Activated naive CD8-positive, alpha-beta T cell (primary cell): ENCODE data around the gene SEMA3C.

Source experiments
- H3K27ac Mint-ChIP-seq: one replicate; pipeline ENCODE4 v1.8.0; 2021; ENCODE audit warnings: mixed read lengths
- H3K27me3 Mint-ChIP-seq: one replicate; pipeline ENCODE4 v1.8.0; 2021; ENCODE audit warnings: mixed read lengths
- H3K36me3 Mint-ChIP-seq: one replicate; pipeline ENCODE4 v1.8.0; 2021; ENCODE audit warnings: mixed read lengths
- H3K4me1 Mint-ChIP-seq: one replicate; pipeline ENCODE4 v1.8.0; 2021; ENCODE audit warnings: low read depth, mixed read lengths
- H3K4me3 Mint-ChIP-seq: one replicate; pipeline ENCODE4 v1.8.0; 2021; ENCODE audit warnings: mild to moderate bottlenecking, mixed read lengths
- H3K9me3 Mint-ChIP-seq: one replicate; pipeline ENCODE4 v1.8.0; 2021; ENCODE audit warnings: low read depth, mixed read lengths

SEMA3C gene

GRCh38 chr7:80837345-80837744 is 81.5 kb downstream of the SEMA3C start:
- Mint-ChIP-seq H3K4me1 (no peaks in the 10 kb centered on the region), H3K36me3 (no peaks in the 10 kb centered on the region), H3K27me3 (no peaks in the 10 kb centered on the region), H3K4me3 (no peak overlapping the region), H3K9me3 (no peaks in the 10 kb centered on the region), H3K27ac (no peak overlapping the region)

DNA sequence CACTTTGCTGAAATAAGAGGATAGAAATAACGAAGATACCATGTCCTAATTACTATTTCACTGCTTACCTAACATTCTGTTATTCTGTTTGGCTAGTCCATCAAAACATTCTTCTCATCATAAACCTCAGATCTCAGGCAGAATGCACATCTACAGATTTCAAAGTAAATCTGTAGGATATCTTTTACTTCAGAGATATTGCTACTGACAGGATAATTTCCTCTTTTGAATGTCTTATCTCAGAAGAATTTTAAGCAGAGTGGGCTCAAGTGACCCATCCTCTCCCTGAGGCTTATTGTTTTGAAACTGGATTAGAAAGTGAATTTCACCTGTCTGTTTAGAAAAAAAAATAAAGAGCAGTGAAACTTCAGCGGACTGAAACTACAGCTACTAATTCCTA is 83.6 kb downstream of the SEMA3C start:
- Mint-ChIP-seq H3K27me3 (no peaks in the 10 kb centered on the region), H3K27ac (no peak overlapping the region), H3K4me3 (no peak overlapping the region), H3K4me1 (no peaks in the 10 kb centered on the region), H3K9me3 (no peaks in the 10 kb centered on the region), H3K36me3 (no peaks in the 10 kb centered on the region)

DNA sequence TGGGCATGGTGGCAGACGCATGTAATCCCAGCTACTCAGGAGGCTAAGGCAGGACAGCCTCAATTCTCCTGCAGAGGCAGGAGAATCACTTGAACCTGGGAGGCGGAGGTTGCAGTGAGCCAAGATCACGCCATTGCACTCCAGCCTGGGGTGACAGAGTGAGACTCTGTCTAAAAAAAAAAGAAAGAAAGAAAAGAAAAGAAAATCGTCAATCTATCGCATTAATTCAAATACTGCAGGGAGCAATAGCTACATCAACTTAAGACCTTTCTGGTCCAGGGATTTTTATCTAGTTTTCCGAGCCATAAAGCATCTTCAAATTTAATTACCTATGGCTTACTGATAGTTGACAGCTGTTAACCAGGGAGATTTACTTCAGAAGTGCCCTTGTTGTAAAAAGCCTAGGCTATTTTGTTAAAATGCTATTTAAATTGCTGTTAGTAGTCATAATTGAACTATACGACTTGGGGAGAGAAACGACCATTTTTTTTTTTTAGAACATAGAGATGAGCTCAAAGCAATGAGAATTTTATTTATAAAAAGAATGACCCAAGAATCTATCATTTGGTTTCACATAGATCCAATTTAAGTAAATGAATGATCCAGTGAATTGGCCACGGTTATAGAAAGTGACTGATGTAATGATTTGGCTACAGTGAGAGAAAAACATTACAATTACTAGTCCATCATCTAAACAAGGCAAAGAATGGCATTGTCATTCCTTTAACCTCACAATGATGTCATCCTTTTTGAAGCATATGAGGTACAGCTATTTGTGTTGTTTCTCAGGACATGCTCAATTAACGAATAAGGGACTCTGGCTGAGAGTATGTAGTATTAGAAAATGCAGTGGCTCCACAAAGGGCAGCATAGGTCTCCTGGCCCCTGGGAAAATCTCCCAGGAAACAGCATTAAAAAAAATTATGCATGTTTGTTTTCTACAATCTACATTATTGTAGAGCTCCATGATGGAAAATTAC is 85.3 kb downstream of the SEMA3C start:
- Mint-ChIP-seq H3K27ac (no peak overlapping the region), H3K27me3 (no peaks in the 10 kb centered on the region), H3K4me1 (no peaks in the 10 kb centered on the region), H3K36me3 (no peaks in the 10 kb centered on the region), H3K9me3 (no peaks in the 10 kb centered on the region), H3K4me3 (no peak overlapping the region)

- Mint-ChIP-seq H3K4me3 (no peak overlapping the region), H3K27me3 (no peaks in the 10 kb centered on the region), H3K4me1 (no peaks in the 10 kb centered on the region), H3K27ac (no peak overlapping the region), H3K36me3 (no peaks in the 10 kb centered on the region), H3K9me3 (no peaks in the 10 kb centered on the region)
Observed at GRCh38 chr7:80832006-80832405, 86.8 kb downstream of the SEMA3C start.

DNA sequence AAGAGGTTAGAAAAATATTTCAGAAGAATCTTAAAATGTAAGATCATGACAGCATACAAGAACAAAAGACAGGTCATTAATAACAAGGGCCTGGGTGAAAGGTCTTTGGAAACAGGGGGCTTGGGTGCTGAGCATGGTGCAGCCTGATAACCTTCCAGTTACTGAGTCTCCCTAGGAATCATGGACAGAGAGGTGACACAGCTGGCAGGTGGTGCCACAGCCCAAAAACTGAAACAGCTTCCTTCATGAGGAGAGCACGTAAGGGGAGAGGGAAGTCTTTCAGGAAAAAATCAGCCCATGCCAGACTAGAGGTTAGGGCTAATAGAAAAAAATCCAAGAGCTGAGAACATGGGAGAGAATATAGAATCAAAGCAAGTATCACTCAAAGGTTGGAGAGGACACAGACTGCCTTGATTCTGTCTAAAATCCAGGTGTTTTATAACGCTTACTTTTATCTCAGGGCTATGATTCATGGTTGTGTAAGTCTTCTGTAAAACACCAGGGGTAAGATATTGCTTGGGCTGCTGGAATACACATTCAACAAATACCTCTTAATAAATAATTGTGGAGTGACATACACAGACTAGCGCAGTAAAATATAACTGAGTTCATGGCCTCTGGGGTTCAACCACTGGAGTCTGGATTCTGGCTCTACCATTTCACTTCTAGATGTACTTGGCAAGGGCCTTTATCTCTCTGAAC is 88.1 kb downstream of the SEMA3C start:
- no peaks in the 10 kb centered on the region for H3K36me3 Mint-ChIP-seq
- no peaks in the 10 kb centered on the region for H3K27me3 Mint-ChIP-seq
- H3K9me3 Mint-ChIP-seq = no peaks in the 10 kb centered on the region
- H3K4me3 Mint-ChIP-seq = no peak overlapping the region
- no peak overlapping the region for H3K27ac Mint-ChIP-seq
- H3K4me1 Mint-ChIP-seq = no peaks in the 10 kb centered on the region

- Mint-ChIP-seq H3K9me3 (no peaks in the 10 kb centered on the region), H3K27me3 (no peaks in the 10 kb centered on the region), H3K36me3 (no peaks in the 10 kb centered on the region), H3K4me1 (no peaks in the 10 kb centered on the region), H3K27ac (no peak overlapping the region), H3K4me3 (no peak overlapping the region)
Observed at GRCh38 chr7:80830010-80830409, 88.8 kb downstream of the SEMA3C start.

GRCh38 chr7:80829527-80829926 is 89.3 kb downstream of the SEMA3C start:
- Mint-ChIP-seq H3K27me3 (no peaks in the 10 kb centered on the region), H3K9me3 (no peaks in the 10 kb centered on the region), H3K4me3 (no peak overlapping the region), H3K36me3 (no peaks in the 10 kb centered on the region), H3K27ac (no peak overlapping the region), H3K4me1 (no peaks in the 10 kb centered on the region)

DNA sequence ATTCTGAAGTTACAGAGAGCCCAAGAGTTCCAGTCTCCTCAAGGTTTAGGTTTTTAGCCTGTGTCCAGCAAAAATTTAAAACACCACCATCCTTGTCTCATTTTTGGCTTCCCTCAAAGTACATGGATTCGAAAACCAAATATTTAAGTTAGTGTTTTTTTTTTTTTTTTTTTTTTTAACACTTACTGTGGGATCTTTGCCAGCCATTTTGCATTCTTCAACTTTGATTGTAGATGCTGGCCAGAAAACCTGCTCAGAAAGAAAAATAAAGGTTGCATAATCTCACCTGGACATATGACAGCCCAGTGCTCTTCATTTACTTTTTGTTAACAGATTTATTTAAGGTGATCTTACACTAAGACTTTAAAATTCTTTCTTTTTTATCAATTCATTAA is 91.6 kb downstream of the SEMA3C start:
- H3K4me3 Mint-ChIP-seq = no peak overlapping the region
- no peak overlapping the region for H3K27ac Mint-ChIP-seq

GRCh38 chr7:80826520-80827238 is 92.2 kb downstream of the SEMA3C start:
- Mint-ChIP-seq H3K9me3 (no peaks in the 10 kb centered on the region), H3K36me3 (no peaks in the 10 kb centered on the region), H3K27me3 (no peaks in the 10 kb centered on the region), H3K27ac (no peak overlapping the region), H3K4me1 (no peaks in the 10 kb centered on the region), H3K4me3 (no peak overlapping the region)

More for the DNA sequence above, 91.6 kb downstream of the SEMA3C start:
- Mint-ChIP-seq H3K9me3 (no peaks in the 10 kb centered on the region), H3K4me1 (no peaks in the 10 kb centered on the region), H3K36me3 (no peaks in the 10 kb centered on the region), H3K27me3 (no peaks in the 10 kb centered on the region)

DNA sequence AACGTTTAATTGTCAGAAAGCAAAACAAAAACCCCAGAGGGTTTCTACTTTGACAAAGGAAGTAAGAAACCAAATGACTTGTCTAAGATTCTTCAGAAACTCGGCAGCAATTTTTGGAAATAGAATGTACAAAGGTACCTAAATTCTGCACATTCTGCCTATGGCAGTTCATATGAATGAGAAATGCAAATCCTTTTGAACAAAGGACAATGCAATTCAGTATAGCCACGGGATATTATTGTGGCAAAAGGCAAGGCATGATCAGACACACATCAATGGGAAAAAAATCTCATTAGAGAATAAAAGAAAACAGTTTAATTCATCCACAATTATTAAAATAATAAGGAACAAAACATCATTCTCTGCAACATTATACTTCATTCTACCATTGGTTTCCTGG is 93.4 kb downstream of the SEMA3C start:
- Mint-ChIP-seq H3K4me3 (no peak overlapping the region), H3K4me1 (no peaks in the 10 kb centered on the region), H3K9me3 (no peaks in the 10 kb centered on the region), H3K36me3 (no peaks in the 10 kb centered on the region), H3K27me3 (no peaks in the 10 kb centered on the region), H3K27ac (no peak overlapping the region)

DNA sequence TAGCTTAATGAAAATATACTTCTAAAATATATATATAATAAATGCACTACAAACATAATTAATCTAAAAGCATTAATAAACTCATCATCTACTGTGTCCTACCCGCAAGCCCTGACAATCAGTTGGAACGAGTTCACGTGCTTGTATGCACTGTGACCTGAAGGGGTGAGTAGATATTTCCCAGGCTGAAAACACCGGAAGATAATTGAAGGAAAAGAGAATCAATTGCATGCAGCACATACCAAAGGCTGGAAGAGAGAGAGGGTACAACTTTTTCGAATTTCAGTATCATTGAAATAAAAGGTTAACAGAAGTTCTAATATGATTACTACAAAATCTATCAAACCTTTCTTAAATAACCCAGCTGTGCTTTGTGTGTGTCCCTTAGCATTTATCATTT is 94.6 kb downstream of the SEMA3C start:
- no peaks in the 10 kb centered on the region for H3K36me3 Mint-ChIP-seq
- no peaks in the 10 kb centered on the region for H3K4me1 Mint-ChIP-seq
- no peaks in the 10 kb centered on the region for H3K27me3 Mint-ChIP-seq
- H3K9me3 Mint-ChIP-seq = no peaks in the 10 kb centered on the region
- no peak overlapping the region for H3K27ac Mint-ChIP-seq
- no peak overlapping the region for H3K4me3 Mint-ChIP-seq

GRCh38 chr7:80823057-80823456 is 95.8 kb downstream of the SEMA3C start:
- no peaks in the 10 kb centered on the region for H3K4me1 Mint-ChIP-seq
- H3K36me3 Mint-ChIP-seq = no peaks in the 10 kb centered on the region
- H3K9me3 Mint-ChIP-seq = no peaks in the 10 kb centered on the region
- no peak overlapping the region for H3K4me3 Mint-ChIP-seq
- no peaks in the 10 kb centered on the region for H3K27me3 Mint-ChIP-seq
- no peak overlapping the region for H3K27ac Mint-ChIP-seq

DNA sequence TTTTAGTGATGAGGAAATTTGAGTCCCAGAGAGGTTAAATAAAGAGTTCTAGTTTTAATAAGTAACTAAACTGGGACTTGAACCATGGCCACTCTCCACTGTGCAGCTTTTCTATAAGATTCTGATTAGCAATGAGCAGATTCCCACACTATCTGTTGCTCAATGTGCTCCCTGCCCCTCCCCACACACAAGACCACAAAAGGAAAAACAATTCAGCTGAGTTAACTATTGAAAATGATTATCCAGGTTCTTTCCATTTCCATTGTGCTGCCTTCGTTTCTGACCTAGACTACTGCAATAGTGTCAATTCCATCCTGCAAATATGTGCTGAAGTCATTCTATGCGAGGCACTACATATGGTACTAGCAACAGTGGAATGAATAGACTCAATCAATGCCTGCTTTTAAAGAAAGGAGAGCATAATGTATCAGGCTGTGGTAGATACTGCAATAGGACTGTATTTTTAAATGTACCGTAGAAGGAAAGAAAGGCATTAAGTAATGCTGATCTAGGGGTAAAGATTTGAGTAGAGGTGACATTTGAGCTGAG is 97.0 kb downstream of the SEMA3C start:
- Mint-ChIP-seq H3K9me3 (no peaks in the 10 kb centered on the region), H3K4me1 (no peaks in the 10 kb centered on the region), H3K27me3 (no peaks in the 10 kb centered on the region), H3K4me3 (no peak overlapping the region), H3K36me3 (no peaks in the 10 kb centered on the region), H3K27ac (no peak overlapping the region)

- no peaks in the 10 kb centered on the region for H3K27me3 Mint-ChIP-seq
- no peak overlapping the region for H3K27ac Mint-ChIP-seq
- no peak overlapping the region for H3K4me3 Mint-ChIP-seq
- H3K4me1 Mint-ChIP-seq = no peaks in the 10 kb centered on the region
- H3K36me3 Mint-ChIP-seq = no peaks in the 10 kb centered on the region
- H3K9me3 Mint-ChIP-seq = peaks cover 4% of the 10 kb centered on the region
Observed at GRCh38 chr7:80819503-80819902, 99.3 kb downstream of the SEMA3C start.

DNA sequence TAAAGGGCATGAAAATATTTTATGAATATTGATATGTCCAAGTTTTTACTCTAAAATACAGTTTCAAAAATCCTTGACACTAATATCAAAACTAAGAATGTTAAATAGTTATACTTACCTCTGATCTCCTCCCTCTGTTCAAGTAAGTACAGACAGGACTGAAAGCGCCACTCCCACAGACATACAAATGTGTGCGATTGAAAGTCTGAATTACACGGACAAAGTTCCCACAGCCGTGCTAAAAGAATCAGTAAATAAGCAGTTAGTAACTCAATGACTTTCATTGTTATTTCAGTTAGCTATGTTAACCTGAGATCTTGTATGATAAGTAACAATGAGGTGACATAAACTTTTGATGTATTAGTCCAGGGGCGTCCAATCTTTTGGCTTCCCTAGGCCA is 100.7 kb downstream of the SEMA3C start:
- Mint-ChIP-seq H3K27me3 (no peaks in the 10 kb centered on the region), H3K4me1 (no peaks in the 10 kb centered on the region), H3K4me3 (no peak overlapping the region), H3K9me3 (peaks cover 7% of the 10 kb centered on the region), H3K27ac (no peak overlapping the region), H3K36me3 (no peaks in the 10 kb centered on the region)
